SH-SY5Y (cell line): ENCODE results near the gene GFPT2.

ENCODE experiments used
- GATA2 ChIP-seq: IDR thresholded peaks from 2 replicates; pipeline ENCODE4 v1.6.1; 2011; ENCODE audit warnings: mild to moderate bottlenecking, low read depth, low read length
- GATA3 ChIP-seq: IDR thresholded peaks from 2 replicates; pipeline ENCODE4 v1.6.1; 2011; ENCODE audit warnings: low read depth, mild to moderate bottlenecking, low read length, moderate library complexity

DNA sequence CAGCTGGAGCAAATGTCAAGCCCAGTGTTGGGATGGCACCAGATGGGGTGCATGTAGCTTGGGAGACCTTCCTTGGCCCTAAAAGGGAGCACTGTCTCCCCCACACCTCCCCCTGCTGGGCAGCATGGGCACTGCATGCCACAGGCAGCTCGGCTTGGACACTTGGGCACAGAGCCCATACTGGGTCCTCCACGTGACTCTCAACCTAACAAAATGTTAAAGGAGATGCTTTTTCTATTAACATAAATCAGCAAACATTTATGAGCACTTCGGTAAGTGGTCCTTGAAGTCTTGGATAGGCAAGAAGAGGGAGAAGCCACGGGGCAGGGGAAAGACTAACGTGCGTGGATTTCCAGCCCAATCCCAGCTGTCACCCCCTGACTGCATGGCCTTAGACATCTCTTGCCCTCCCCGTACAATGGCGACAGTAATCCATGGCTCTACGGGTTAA lies 37.3 kb downstream of the GFPT2 start:
- TF ChIP-seq GATA2 = no peak
- no peak for TF ChIP-seq GATA3
